Uterus (tissue), 4 donors: ENCODE data around the gene PLCL1. TPM values are rescaled to one million over a fixed set of nuclear protein-coding genes. Genes with fewer than 3 reads are reported as not detected.

Experiments used
- DNase-seq, 2 donors: peaks; one replicate each; pipeline ENCODE4 v3.0.0-alpha.2; 2019 to 2020
- H3K27ac ChIP-seq, 2 donors: fragments of 200-600 bp; sonication (generic); 1 replicate in 1 of 2; 2 replicates in 1 of 2; pipeline ENCODE4 v1.5.1; 2016 to 2018
- H3K27me3 ChIP-seq, 2 donors: fragments of 200-600 bp; sonication (generic); one replicate each; pipeline ENCODE4 v1.5.1; 2018 to 2019; ENCODE audit warnings: control low read depth in 1 of 2
- H3K36me3 ChIP-seq, 2 donors: fragments of 200-600 bp; sonication (generic); one replicate each; pipeline ENCODE4 v1.5.1; 2019; ENCODE audit warnings: control low read depth in 1 of 2
- H3K4me1 ChIP-seq, 2 donors: fragments of 200-600 bp; sonication (generic); one replicate each; pipeline ENCODE4 v1.5.1; 2018 to 2019; ENCODE audit warnings: control low read depth in 1 of 2
- H3K4me3 ChIP-seq, 2 donors: fragments of 200-600 bp; sonication (generic); 1 replicate in 1 of 2; 2 replicates in 1 of 2; pipeline ENCODE4 v1.5.1; 2018 to 2019; ENCODE audit warnings: mild to moderate bottlenecking in 1 of 2
- H3K9me3 ChIP-seq, 2 donors: fragments of 200-600 bp; sonication (generic); one replicate each; pipeline ENCODE4 v1.5.1; 2019; ENCODE audit warnings: control low read depth in 1 of 2
- POLR2A ChIP-seq, 2 donors: fragments of 450-650 bp; IDR thresholded peaks; one replicate each; pipeline ENCODE4 v1.6.1; 2016; ENCODE audit warnings: antibody characterized with exemption in 2 of 2, mild to moderate bottlenecking in 1 of 2, moderate library complexity in 1 of 2
- intact Hi-C: fragments of 100-400 bp; cut with DNase I; formaldehyde crosslinking; loops from one replicate; pipeline ENCODE4 v1.15.1; 2023; ENCODE audit warnings: low total_unique reads
- total RNA-seq, 4 donors: library from RNA; depleted of rRNA in 3 of 4; stranded (reverse); fragments of >200 nt in 3 of 4; gene quantifications; one replicate each; pipeline versions ENCODE4 v1.1.0 to v1.2.4, GENCODE V29; 2014 to 2023
- TF ChIP-seq, protein P1 (sequence below), 4 experiments: fragments of 200-600 bp in 2 of 4; fragments of 450-650 bp in 2 of 4; sonication (generic) in 2 of 4; IDR thresholded peaks; one replicate each; pipeline ENCODE4 v1.5.1; 2016 to 2019; ENCODE audit warnings: antibody characterized with exemption in 4 of 4, mild to moderate bottlenecking in 2 of 4, moderate library complexity in 1 of 4
- donor health status: DM: yes; HTN: yes; CAD: no.

The PLCL1 gene
- total RNA-seq, 4 donors from 2014 or later: 7.3 to 32.5 (median 15.0) TPM

GRCh38 chr2:198162276-198162675 lies 357.9 kb downstream of the PLCL1 start:
- Histone ChIP-seq H3K27me3 (no peaks in the 10 kb centered on the region), H3K9me3 (no peaks in the 10 kb centered on the region), H3K27ac (no peak overlapping the region), H3K4me1 (no peaks in the 10 kb centered on the region), H3K36me3 (no peaks in the 10 kb centered on the region), H3K4me3 (no peak overlapping the region)
- intact Hi-C loops: no loop called here
- TF ChIP-seq, protein P1, sequence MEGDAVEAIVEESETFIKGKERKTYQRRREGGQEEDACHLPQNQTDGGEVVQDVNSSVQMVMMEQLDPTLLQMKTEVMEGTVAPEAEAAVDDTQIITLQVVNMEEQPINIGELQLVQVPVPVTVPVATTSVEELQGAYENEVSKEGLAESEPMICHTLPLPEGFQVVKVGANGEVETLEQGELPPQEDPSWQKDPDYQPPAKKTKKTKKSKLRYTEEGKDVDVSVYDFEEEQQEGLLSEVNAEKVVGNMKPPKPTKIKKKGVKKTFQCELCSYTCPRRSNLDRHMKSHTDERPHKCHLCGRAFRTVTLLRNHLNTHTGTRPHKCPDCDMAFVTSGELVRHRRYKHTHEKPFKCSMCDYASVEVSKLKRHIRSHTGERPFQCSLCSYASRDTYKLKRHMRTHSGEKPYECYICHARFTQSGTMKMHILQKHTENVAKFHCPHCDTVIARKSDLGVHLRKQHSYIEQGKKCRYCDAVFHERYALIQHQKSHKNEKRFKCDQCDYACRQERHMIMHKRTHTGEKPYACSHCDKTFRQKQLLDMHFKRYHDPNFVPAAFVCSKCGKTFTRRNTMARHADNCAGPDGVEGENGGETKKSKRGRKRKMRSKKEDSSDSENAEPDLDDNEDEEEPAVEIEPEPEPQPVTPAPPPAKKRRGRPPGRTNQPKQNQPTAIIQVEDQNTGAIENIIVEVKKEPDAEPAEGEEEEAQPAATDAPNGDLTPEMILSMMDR (IDR thresholded peaks at IDR 0.05): no peak
- no peak for TF ChIP-seq POLR2A (IDR thresholded peaks at IDR 0.05)
- no peak for DNase-seq

DNA sequence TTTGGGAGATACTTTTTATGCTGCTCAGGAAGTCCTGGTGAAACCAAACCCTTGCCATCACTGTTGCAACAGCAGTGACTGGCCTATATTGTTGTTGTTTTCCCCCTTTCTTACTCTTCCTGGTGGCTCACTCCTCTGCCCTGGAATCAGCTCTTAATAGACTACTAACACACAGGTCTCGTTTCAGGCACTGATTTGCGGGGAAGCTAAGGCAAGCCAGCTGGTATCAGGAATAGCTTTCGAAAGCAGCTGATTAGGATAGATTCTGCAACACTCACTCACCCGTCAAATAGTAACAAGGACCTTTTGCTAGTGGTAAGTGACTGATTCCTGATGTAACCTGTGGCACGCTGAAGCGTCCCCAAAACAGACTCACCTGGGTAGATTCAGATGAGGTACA lies 360.4 kb downstream of the PLCL1 start:
- Histone ChIP-seq H3K9me3 (no peaks in the 10 kb centered on the region), H3K27ac (no peak overlapping the region), H3K27me3 (no peaks in the 10 kb centered on the region), H3K36me3 (no peaks in the 10 kb centered on the region), H3K4me3 (no peak overlapping the region), H3K4me1 (no peaks in the 10 kb centered on the region)
- intact Hi-C loops: no loop called here
- no peak for DNase-seq
- TF ChIP-seq, protein P1 (IDR thresholded peaks at IDR 0.05): no peak
- TF ChIP-seq POLR2A (IDR thresholded peaks at IDR 0.05): no peak

DNA sequence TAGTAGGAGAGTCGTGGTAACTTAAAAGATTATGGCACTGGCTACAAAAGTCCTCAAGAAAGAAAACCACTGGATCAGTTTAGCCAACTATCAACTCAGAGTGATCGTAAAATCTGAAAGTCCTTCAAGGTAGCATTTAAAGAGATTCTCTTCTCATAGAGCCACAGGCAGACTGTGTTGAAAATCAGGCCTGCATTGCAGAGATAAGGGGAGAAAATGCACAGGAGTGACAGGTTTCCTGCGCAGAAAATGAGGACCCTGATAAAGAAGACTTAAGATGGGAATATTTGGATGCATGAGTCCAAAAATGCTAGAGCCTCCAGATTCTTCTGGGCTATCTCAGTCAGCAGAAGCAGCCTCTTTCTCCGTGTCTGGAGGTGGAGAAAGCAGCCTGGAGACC lies 360.9 kb downstream of the PLCL1 start:
- no peak overlapping the region for H3K4me3 ChIP-seq
- no peaks in the 10 kb centered on the region for H3K27me3 ChIP-seq
- H3K4me1 ChIP-seq: no peaks in the 10 kb centered on the region
- no peaks in the 10 kb centered on the region for H3K36me3 ChIP-seq
- no peaks in the 10 kb centered on the region for H3K9me3 ChIP-seq
- no peak for DNase-seq
- intact Hi-C loops: no loop called here
- no peak for TF ChIP-seq POLR2A (IDR thresholded peaks at IDR 0.05)
- TF ChIP-seq, protein P1 (IDR thresholded peaks at IDR 0.05): no peak
- no peak overlapping the region for H3K27ac ChIP-seq

- no peaks in the 10 kb centered on the region for H3K27me3 ChIP-seq
- H3K27ac ChIP-seq: no peak overlapping the region
- no peaks in the 10 kb centered on the region for H3K4me1 ChIP-seq
- no peaks in the 10 kb centered on the region for H3K36me3 ChIP-seq
- no peak for DNase-seq
- TF ChIP-seq, protein P1 (IDR thresholded peaks at IDR 0.05): no peak
- no peak for TF ChIP-seq POLR2A (IDR thresholded peaks at IDR 0.05)
- intact Hi-C loops: no loop called here
- H3K9me3 ChIP-seq: no peaks in the 10 kb centered on the region
- H3K4me3 ChIP-seq: no peak overlapping the region
Observed at GRCh38 chr2:198167346-198167745, 363.0 kb downstream of the PLCL1 start.

DNA sequence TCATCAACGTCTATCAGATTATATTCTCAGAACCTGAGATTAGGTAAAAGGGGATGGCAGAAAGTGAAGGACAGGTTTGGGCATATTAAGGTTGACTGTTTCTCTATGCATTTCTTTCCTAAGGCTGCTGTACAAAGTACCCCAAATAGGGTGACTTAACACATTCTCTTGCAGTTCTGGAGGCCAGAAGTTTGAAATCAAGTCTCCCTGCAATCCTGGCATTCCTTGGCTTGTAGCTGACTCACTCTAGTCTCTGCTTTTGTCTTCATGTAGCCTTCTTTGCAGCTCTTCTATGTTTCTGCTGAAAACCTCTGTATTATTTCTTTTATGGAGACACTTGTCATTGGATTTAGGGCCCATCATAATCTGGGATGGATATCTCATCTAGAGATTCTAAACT lies 364.3 kb downstream of the PLCL1 start:
- H3K4me1 ChIP-seq: no peaks in the 10 kb centered on the region
- no peak overlapping the region for H3K27ac ChIP-seq
- no peaks in the 10 kb centered on the region for H3K9me3 ChIP-seq
- TF ChIP-seq, protein P1 (IDR thresholded peaks at IDR 0.05): no peak
- no peak for TF ChIP-seq POLR2A (IDR thresholded peaks at IDR 0.05)
- H3K4me3 ChIP-seq: no peak overlapping the region
- no peak for DNase-seq
- H3K27me3 ChIP-seq: no peaks in the 10 kb centered on the region
- intact Hi-C loops: no loop called here
- H3K36me3 ChIP-seq: no peaks in the 10 kb centered on the region
